GM12865 (cell line): ENCODE data around the gene MED8.

Experiments
- DNase-seq: peaks from one replicate; pipeline ENCODE4 v3.0.0; 2010; ENCODE audit warnings: low read depth
- H3K4me3 ChIP-seq: 2 replicates; pipeline ENCODE4 v1.5.1; 2011; ENCODE audit warnings: mild to moderate bottlenecking, low read depth, low read length, control low read depth
- CTCF ChIP-seq: IDR thresholded peaks from 2 replicates; pipeline ENCODE4 v1.5.1; 2011; ENCODE audit warnings: low read length, control low read depth, low read depth, inconsistent platforms; ENCODE audit not compliant: insufficient read depth; ENCODE audit errors: missing control alignments

Gene MED8

GRCh38 chr1:43338001-43338400, 51.6 kb downstream of the MED8 start:
- TF ChIP-seq CTCF, result no peak
- DNase-seq, result no peak
- no peak overlapping the region for H3K4me3 ChIP-seq

DNA sequence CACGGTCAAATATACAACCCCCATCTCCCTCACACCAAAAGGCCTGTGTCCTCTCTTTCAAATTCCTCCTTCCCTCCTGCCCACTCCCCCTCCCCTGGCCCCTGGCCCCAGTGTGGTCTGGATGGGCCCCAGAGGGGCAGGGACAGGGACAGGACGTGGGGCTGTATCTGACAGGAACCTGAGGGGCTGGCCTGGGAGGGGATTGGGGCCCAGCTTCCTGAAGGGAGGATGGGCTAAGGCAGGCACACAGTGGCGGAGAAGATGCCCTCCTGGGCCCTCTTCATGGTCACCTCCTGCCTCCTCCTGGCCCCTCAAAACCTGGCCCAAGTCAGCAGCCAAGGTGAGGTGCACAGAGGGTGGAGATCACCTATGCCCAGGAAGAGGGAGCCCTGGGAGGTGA, 52.0 kb downstream of the MED8 start, which contains the start of gene MPL:
Gene MPL (plus strand): TSS at position 231 of the 400 bp plus-strand sequence. CDS start 31 bp downstream, at position 262.
- TF ChIP-seq CTCF, result no peak
- no peak within 1 kb of the TSS for H3K4me3 ChIP-seq
- no peak for DNase-seq

DNA sequence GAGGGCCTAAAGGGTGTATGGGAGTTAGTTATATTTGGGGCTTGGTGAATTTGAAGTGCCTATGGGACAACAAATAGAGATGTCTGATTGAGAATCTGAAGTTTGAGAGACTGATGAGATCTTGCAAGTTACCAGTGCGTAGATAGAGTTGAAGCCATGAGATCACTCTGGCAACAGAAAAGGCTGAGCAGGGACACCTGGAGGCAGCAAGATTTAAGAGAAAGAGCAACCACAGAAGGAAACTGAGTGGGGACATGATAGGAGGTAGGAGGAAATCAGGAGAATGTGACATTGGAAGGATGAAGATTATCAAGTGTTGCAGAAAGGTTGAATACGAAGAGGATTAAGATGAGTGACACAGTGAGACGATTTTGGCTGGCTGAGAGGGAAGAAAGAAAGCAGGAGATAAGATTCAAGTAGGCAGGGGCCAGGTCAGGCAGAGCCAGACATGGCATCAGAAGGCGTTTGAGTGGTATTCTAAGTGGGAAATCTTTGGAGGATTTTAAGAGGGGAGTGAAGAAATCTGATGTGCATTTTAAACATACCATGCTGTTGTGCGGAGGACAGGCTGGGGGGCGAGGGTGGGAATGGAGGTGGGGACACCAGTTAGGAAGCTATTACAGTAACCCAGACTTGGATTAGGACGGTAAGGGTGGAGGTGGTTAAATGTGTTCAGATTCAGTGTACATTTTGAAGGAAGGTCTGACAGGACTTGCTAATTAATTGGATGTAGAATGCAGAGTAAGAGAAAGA, 55.0 kb downstream of the MED8 start:
- H3K4me3 ChIP-seq, result no peak overlapping the region
- DNase-seq, result no peak
- TF ChIP-seq CTCF, result no peak
